Endothelial cell (in vitro differentiated cells): Measurements from ENCODE around the gene MLNR. TPM values are rescaled to one million over a fixed set of nuclear protein-coding genes. Genes with fewer than 3 reads are reported as not detected.

Source experiments
- DNase-seq: peaks from one replicate; pipeline ENCODE4 v3.0.0; 2021; ENCODE audit warnings: low spot score
- H3K27ac Mint-ChIP-seq: one replicate; pipeline ENCODE4 v1.8.0; 2021; ENCODE audit warnings: mixed read lengths, inconsistent platforms; ENCODE audit not compliant: unreplicated experiment
- H3K27me3 Mint-ChIP-seq: one replicate; pipeline ENCODE4 v1.8.0; 2021; ENCODE audit warnings: mild to moderate bottlenecking, moderate library complexity, mixed read lengths, inconsistent platforms; ENCODE audit not compliant: unreplicated experiment
- H3K36me3 Mint-ChIP-seq: one replicate; pipeline ENCODE4 v1.8.0; 2021; ENCODE audit warnings: mild to moderate bottlenecking, low read depth, mixed read lengths, inconsistent platforms; ENCODE audit not compliant: unreplicated experiment
- H3K4me1 Mint-ChIP-seq: one replicate; pipeline ENCODE4 v1.8.0; 2021; ENCODE audit warnings: mild to moderate bottlenecking, mixed read lengths, inconsistent platforms; ENCODE audit not compliant: unreplicated experiment
- H3K4me3 Mint-ChIP-seq: one replicate; pipeline ENCODE4 v1.8.0; 2021; ENCODE audit warnings: mild to moderate bottlenecking, mixed read lengths, inconsistent platforms; ENCODE audit not compliant: unreplicated experiment
- H3K9me3 Mint-ChIP-seq: one replicate; pipeline ENCODE4 v1.8.0; 2021; ENCODE audit warnings: mixed read lengths, inconsistent platforms; ENCODE audit not compliant: unreplicated experiment
- CTCF ChIP-seq: fragments of 200-600 bp; sonication (generic); IDR thresholded peaks from one replicate; pipeline ENCODE4 v1.5.0; 2021; ENCODE audit warnings: antibody characterized with exemption; ENCODE audit not compliant: unreplicated experiment
- total RNA-seq: library from RNA; stranded (reverse); fragmentation: NEBNext Ultra II Directional; extraction: Animal tissue kit (Norgen Biotek cat#: 25700); gene quantifications from one replicate; pipeline ENCODE4 v1.2.1, GENCODE V29; 2021; ENCODE audit not compliant: unreplicated experiment

MLNR gene
- total RNA-seq, 1 donor from 2014 or later = not detected

- TF ChIP-seq CTCF = no peak
- peaks cover 2% of the 10 kb centered on the region for H3K27me3 Mint-ChIP-seq
- H3K4me3 Mint-ChIP-seq = no peak overlapping the region
- H3K36me3 Mint-ChIP-seq = peaks cover 12% of the 10 kb centered on the region
- H3K4me1 Mint-ChIP-seq = peaks cover 7% of the 10 kb centered on the region
- DNase-seq = no peak
- H3K27ac Mint-ChIP-seq = no peak overlapping the region
- H3K9me3 Mint-ChIP-seq = no peaks in the 10 kb centered on the region
These were observed 9.5 kb upstream of the MLNR start for GRCh38 chr13:49210669-49211068.

GRCh38 chr13:49213539-49213938, 6.6 kb upstream of the MLNR start:
- TF ChIP-seq CTCF = no peak
- DNase-seq = no peak
- Mint-ChIP-seq H3K4me1 (peaks cover 18% of the 10 kb centered on the region), H3K9me3 (peaks cover 6% of the 10 kb centered on the region), H3K4me3 (no peak overlapping the region), H3K36me3 (peaks cover 16% of the 10 kb centered on the region), H3K27me3 (peaks cover 14% of the 10 kb centered on the region), H3K27ac (no peak overlapping the region)

- no peak overlapping the region for H3K27ac Mint-ChIP-seq
- peaks cover 25% of the 10 kb centered on the region for H3K4me1 Mint-ChIP-seq
- H3K4me3 Mint-ChIP-seq = no peak overlapping the region
- no peak for DNase-seq
- no peak for TF ChIP-seq CTCF
- H3K9me3 Mint-ChIP-seq = peaks cover 6% of the 10 kb centered on the region
- H3K27me3 Mint-ChIP-seq = peaks cover 18% of the 10 kb centered on the region
- H3K36me3 Mint-ChIP-seq = peaks cover 18% of the 10 kb centered on the region
These were observed 5.9 kb upstream of the MLNR start for GRCh38 chr13:49213997-49214916.

GRCh38 chr13:49214917-49215376, 5.2 kb upstream of the MLNR start:
- Mint-ChIP-seq H3K9me3 (peaks cover 6% of the 10 kb centered on the region), H3K4me3 (no peak overlapping the region), H3K27ac (no peak overlapping the region), H3K4me1 (peaks cover 25% of the 10 kb centered on the region), H3K36me3 (peaks cover 22% of the 10 kb centered on the region), H3K27me3 (peaks cover 20% of the 10 kb centered on the region)
- DNase-seq = no peak
- no peak for TF ChIP-seq CTCF

- Mint-ChIP-seq H3K27ac (no peak overlapping the region), H3K4me1 (peaks cover 25% of the 10 kb centered on the region), H3K36me3 (peaks cover 21% of the 10 kb centered on the region), H3K9me3 (peaks cover 6% of the 10 kb centered on the region), H3K27me3 (peaks cover 20% of the 10 kb centered on the region), H3K4me3 (no peak overlapping the region)
- no peak for TF ChIP-seq CTCF
- no peak for DNase-seq
These were observed 3.8 kb upstream of the MLNR start for GRCh38 chr13:49216334-49216733.
